ENCODE measurements around the gene PSMB5.

- TF ChIP-seq CTCF (IDR thresholded peaks at IDR 0.05 in 4 of 5, conservative IDR thresholded peaks at IDR 0.05 in 1 of 5) = no peak
- TF ChIP-seq POLR2A (IDR thresholded peaks at IDR 0.05) = no peak
These were observed 36.2 kb downstream of the PSMB5 start for GRCh38 chr14:22998329-22999012.

Data from gastrocnemius medialis (tissue), 4 donors.